T follicular helper cell (primary cell): ENCODE results near the gene SLC41A2.
"Not testable (repeated sequence)": the region's sequence is repeated elsewhere in the genome, so short reads cannot be mapped to it uniquely, and the experiment has no call there.

Source experiments
- DNase-seq: peaks from one replicate; pipeline ENCODE4 v3.0.0-alpha.2; 2020; ENCODE audit warnings: low read depth
- total RNA-seq, 2 experiments: gene quantifications; one replicate each; lab custom pipeline; 2026; lab: John Stamatoyannopoulos, UW

Gene SLC41A2
- total RNA-seq, result 9.7 to 24.5 reads per million in 2 experiments

- DNase-seq, result peak; percentile 61
Measured at GRCh38 chr12:104958001-104958804, at the start of gene SLC41A2. TSS of gene SLC41A2 (minus strand) at chr12:104958290. CDS start at chr12:104928527, 29,763 bp downstream.

GRCh38 chr12:105001476-105001875 lies 43.4 kb upstream of the SLC41A2 start:
- no peak for DNase-seq

GRCh38 chr12:104999347-104999685 lies 41.2 kb upstream of the SLC41A2 start:
- no peak for DNase-seq

- DNase-seq, result no peak
Measured at GRCh38 chr12:104998423-104999346, 40.6 kb upstream of the SLC41A2 start.

GRCh38 chr12:104997541-104997940 lies 39.5 kb upstream of the SLC41A2 start:
- DNase-seq, result no peak

- no peak for DNase-seq
Measured at GRCh38 chr12:104994336-104994735, 36.2 kb upstream of the SLC41A2 start.

- no peak for DNase-seq
Measured at GRCh38 chr12:104991565-104992128, 33.6 kb upstream of the SLC41A2 start.

GRCh38 chr12:104990950-104991349 lies 32.9 kb upstream of the SLC41A2 start:
- DNase-seq, result no peak

- peak; percentile 81 for DNase-seq
Measured at GRCh38 chr12:104986022-104986941, 28.2 kb upstream of the SLC41A2 start, which contains the start of gene NOPCHAP1. TSS of gene NOPCHAP1 (plus strand) at chr12:104986316. CDS start at chr12:104986353, 37 bp downstream.

GRCh38 chr12:104985206-104985605 lies 27.1 kb upstream of the SLC41A2 start:
- DNase-seq, result no peak

GRCh38 chr12:104977688-104978087 lies 19.6 kb upstream of the SLC41A2 start:
- not testable (repeated sequence) for DNase-seq

GRCh38 chr12:104976703-104977102 lies 18.6 kb upstream of the SLC41A2 start:
- no peak for DNase-seq

GRCh38 chr12:104975587-104976343 lies 17.7 kb upstream of the SLC41A2 start:
- DNase-seq, result no peak

- no peak for DNase-seq
Measured at GRCh38 chr12:104974626-104975290, 16.7 kb upstream of the SLC41A2 start.

GRCh38 chr12:104973250-104973649 lies 15.2 kb upstream of the SLC41A2 start:
- DNase-seq, result no peak

- no peak for DNase-seq
Measured at GRCh38 chr12:104971306-104971705, 13.2 kb upstream of the SLC41A2 start.

- DNase-seq, result no peak
Measured at GRCh38 chr12:104969343-104969742, 11.3 kb upstream of the SLC41A2 start.

GRCh38 chr12:104966677-104967076 lies 8.6 kb upstream of the SLC41A2 start:
- no peak for DNase-seq

GRCh38 chr12:104964856-104965205 lies 6.7 kb upstream of the SLC41A2 start:
- no peak for DNase-seq
